ENCODE data around the gene GPATCH2L.

Gene GPATCH2L

GRCh38 chr14:76204461-76205230 lies 52.9 kb downstream of the GPATCH2L start:
- H3K4me3 Mint-ChIP-seq: no peak overlapping the region
- no peak for DNase-seq (ENCODE audit: low spot score in 2 of 2)
- no peaks in the 10 kb centered on the region for H3K9me3 Mint-ChIP-seq
- H3K4me1 Mint-ChIP-seq: peaks cover 7% of the 10 kb centered on the region
- peaks cover 57% of the 10 kb centered on the region for H3K36me3 Mint-ChIP-seq
- no peak overlapping the region for H3K27ac Mint-ChIP-seq
- no peak for ATAC-seq

GRCh38 chr14:76205708-76206107 lies 54.0 kb downstream of the GPATCH2L start:
- Mint-ChIP-seq H3K9me3 (no peaks in the 10 kb centered on the region), H3K36me3 (peaks cover 47% of the 10 kb centered on the region), H3K4me3 (no peak overlapping the region), H3K27ac (no peak overlapping the region), H3K4me1 (peaks cover 7% of the 10 kb centered on the region)
- ATAC-seq (no peak), DNase-seq (ENCODE audit: low spot score in 2 of 2) (no peak)

GRCh38 chr14:76208340-76208739 lies 56.6 kb downstream of the GPATCH2L start:
- ATAC-seq: no peak
- no peak for DNase-seq (ENCODE audit: low spot score in 2 of 2)
- H3K27ac Mint-ChIP-seq: no peak overlapping the region
- H3K4me3 Mint-ChIP-seq: no peak overlapping the region
- H3K36me3 Mint-ChIP-seq: peaks cover 30% of the 10 kb centered on the region
- peaks cover 4% of the 10 kb centered on the region for H3K9me3 Mint-ChIP-seq
- peaks cover 3% of the 10 kb centered on the region for H3K4me1 Mint-ChIP-seq

- H3K4me3 Mint-ChIP-seq: no peak overlapping the region
- no peak for ATAC-seq
- peaks cover 4% of the 10 kb centered on the region for H3K9me3 Mint-ChIP-seq
- peaks cover 7% of the 10 kb centered on the region for H3K36me3 Mint-ChIP-seq
- no peak for DNase-seq (ENCODE audit: low spot score in 2 of 2)
- no peaks in the 10 kb centered on the region for H3K4me1 Mint-ChIP-seq
- H3K27ac Mint-ChIP-seq: no peak overlapping the region
Measured at GRCh38 chr14:76212242-76212641, 60.5 kb downstream of the GPATCH2L start.

GRCh38 chr14:76217179-76217578 lies 65.5 kb downstream of the GPATCH2L start:
- H3K4me3 Mint-ChIP-seq: no peak overlapping the region
- H3K36me3 Mint-ChIP-seq: peaks cover 3% of the 10 kb centered on the region
- H3K9me3 Mint-ChIP-seq: peaks cover under 1% of the 10 kb centered on the region
- no peaks in the 10 kb centered on the region for H3K4me1 Mint-ChIP-seq
- DNase-seq (ENCODE audit: low spot score in 2 of 2) (no peak), ATAC-seq (no peak)
- H3K27ac Mint-ChIP-seq: no peak overlapping the region

- H3K27ac Mint-ChIP-seq: no peak overlapping the region
Measured at GRCh38 chr14:76218662-76219061, 66.9 kb downstream of the GPATCH2L start.

GRCh38 chr14:76219873-76220272 lies 68.2 kb downstream of the GPATCH2L start:
- Mint-ChIP-seq H3K9me3 (no peaks in the 10 kb centered on the region), H3K27ac (no peak overlapping the region), H3K4me3 (no peak overlapping the region), H3K36me3 (no peaks in the 10 kb centered on the region), H3K4me1 (no peaks in the 10 kb centered on the region)
- DNase-seq (ENCODE audit: low spot score in 2 of 2): no peak
- ATAC-seq: no peak

More at GRCh38 chr14:76218662-76219061, 66.9 kb downstream of the GPATCH2L start:
- ATAC-seq: no peak
- Mint-ChIP-seq H3K9me3 (no peaks in the 10 kb centered on the region), H3K4me1 (no peaks in the 10 kb centered on the region), H3K36me3 (no peaks in the 10 kb centered on the region), H3K4me3 (no peak overlapping the region)
- DNase-seq (ENCODE audit: low spot score in 2 of 2): no peak

GRCh38 chr14:76227450-76228050 lies 75.8 kb downstream of the GPATCH2L start:
- ATAC-seq (no peak), DNase-seq (ENCODE audit: low spot score in 2 of 2) (no peak)
- H3K4me1 Mint-ChIP-seq: no peaks in the 10 kb centered on the region
- no peaks in the 10 kb centered on the region for H3K36me3 Mint-ChIP-seq
- H3K9me3 Mint-ChIP-seq: peaks cover 3% of the 10 kb centered on the region
- H3K27ac Mint-ChIP-seq: no peak overlapping the region
- no peak overlapping the region for H3K4me3 Mint-ChIP-seq

- no peak for DNase-seq (ENCODE audit: low spot score in 2 of 2)
Measured at GRCh38 chr14:76228138-76228537, 76.4 kb downstream of the GPATCH2L start.

GRCh38 chr14:76232800-76233199 lies 81.1 kb downstream of the GPATCH2L start:
- no peak for DNase-seq (ENCODE audit: low spot score in 2 of 2)
- Mint-ChIP-seq H3K36me3 (no peaks in the 10 kb centered on the region), H3K27ac (no peak overlapping the region), H3K4me3 (no peak overlapping the region), H3K9me3 (no peaks in the 10 kb centered on the region), H3K4me1 (no peaks in the 10 kb centered on the region)
- ATAC-seq: no peak

More at GRCh38 chr14:76228138-76228537, 76.4 kb downstream of the GPATCH2L start:
- peaks cover 3% of the 10 kb centered on the region for H3K9me3 Mint-ChIP-seq
- H3K27ac Mint-ChIP-seq: no peak overlapping the region
- no peaks in the 10 kb centered on the region for H3K4me1 Mint-ChIP-seq
- no peaks in the 10 kb centered on the region for H3K36me3 Mint-ChIP-seq
- no peak overlapping the region for H3K4me3 Mint-ChIP-seq
- ATAC-seq: no peak

GRCh38 chr14:76235628-76236027 lies 83.9 kb downstream of the GPATCH2L start:
- no peak overlapping the region for H3K4me3 Mint-ChIP-seq
- no peaks in the 10 kb centered on the region for H3K4me1 Mint-ChIP-seq
- no peaks in the 10 kb centered on the region for H3K9me3 Mint-ChIP-seq
- ATAC-seq (no peak), DNase-seq (ENCODE audit: low spot score in 2 of 2) (no peak)
- H3K27ac Mint-ChIP-seq: no peak overlapping the region
- peaks cover 4% of the 10 kb centered on the region for H3K36me3 Mint-ChIP-seq

GRCh38 chr14:76236172-76237130 lies 84.7 kb downstream of the GPATCH2L start:
- Mint-ChIP-seq H3K36me3 (peaks cover 4% of the 10 kb centered on the region), H3K4me3 (no peak overlapping the region), H3K9me3 (no peaks in the 10 kb centered on the region), H3K4me1 (no peaks in the 10 kb centered on the region), H3K27ac (no peak overlapping the region)
- DNase-seq (ENCODE audit: low spot score in 2 of 2) (no peak), ATAC-seq (no peak)

- Mint-ChIP-seq H3K4me3 (no peak overlapping the region), H3K27ac (no peak overlapping the region), H3K36me3 (peaks cover 4% of the 10 kb centered on the region), H3K4me1 (no peaks in the 10 kb centered on the region), H3K9me3 (no peaks in the 10 kb centered on the region)
- DNase-seq (ENCODE audit: low spot score in 2 of 2): no peak
- ATAC-seq: no peak
Measured at GRCh38 chr14:76237349-76237990, 85.7 kb downstream of the GPATCH2L start.

GRCh38 chr14:76245097-76245496 lies 93.4 kb downstream of the GPATCH2L start:
- no peak overlapping the region for H3K27ac Mint-ChIP-seq
- no peaks in the 10 kb centered on the region for H3K36me3 Mint-ChIP-seq
- no peaks in the 10 kb centered on the region for H3K4me1 Mint-ChIP-seq
- peaks cover 4% of the 10 kb centered on the region for H3K9me3 Mint-ChIP-seq
- no peak for ATAC-seq
- DNase-seq (ENCODE audit: low spot score in 2 of 2): no peak
- no peak overlapping the region for H3K4me3 Mint-ChIP-seq

- DNase-seq (ENCODE audit: low spot score in 2 of 2) (no peak), ATAC-seq (no peak)
- Mint-ChIP-seq H3K4me3 (no peak overlapping the region), H3K9me3 (no peaks in the 10 kb centered on the region), H3K4me1 (no peaks in the 10 kb centered on the region), H3K36me3 (no peaks in the 10 kb centered on the region), H3K27ac (no peak overlapping the region)
Measured at GRCh38 chr14:76250302-76250701, 98.6 kb downstream of the GPATCH2L start.
